ENCODE results near the gene PAPPA2. TPM values are rescaled to one million over a fixed set of nuclear protein-coding genes. Genes with fewer than 3 reads are reported as not detected.

The PAPPA2 gene
- total and polyA plus RNA-seq, 9 donors, result 0.45 to 5.1 (median 0.56) TPM

GRCh38 chr1:176858433-176858916, 395.5 kb downstream of the PAPPA2 start:
- Histone ChIP-seq H3K27ac (ENCODE audit: low read length) (no peak overlapping the region), H3K36me3 (ENCODE audit: control insufficient read depth, insufficient read depth, low read length) (no peaks in the 10 kb centered on the region), H3K4me3 (ENCODE audit: low read length) (no peak overlapping the region), H3K9me3 (replicated peaks; ENCODE audit: control insufficient read depth, low read depth, low read length) (no peaks in the 10 kb centered on the region), H3K27me3 (ENCODE audit: control insufficient read depth, insufficient read depth, low read length) (no peaks in the 10 kb centered on the region), H3K4me1 (ENCODE audit: control insufficient read depth, insufficient read depth, low read length) (no peaks in the 10 kb centered on the region)
- no peak for DNase-seq
- WGBS (ENCODE audit: insufficient coverage), result no CpG with 5 or more reads among the region's 4 CpGs

GRCh38 chr1:176863613-176864012, 400.6 kb downstream of the PAPPA2 start:
- Histone ChIP-seq H3K9me3 (replicated peaks; ENCODE audit: control insufficient read depth, low read depth, low read length) (no peaks in the 10 kb centered on the region), H3K4me1 (ENCODE audit: control insufficient read depth, insufficient read depth, low read length) (no peaks in the 10 kb centered on the region), H3K27ac (ENCODE audit: low read length) (no peak overlapping the region), H3K27me3 (ENCODE audit: control insufficient read depth, insufficient read depth, low read length) (no peaks in the 10 kb centered on the region), H3K36me3 (ENCODE audit: control insufficient read depth, insufficient read depth, low read length) (no peaks in the 10 kb centered on the region), H3K4me3 (ENCODE audit: low read length) (no peak overlapping the region)
- WGBS (ENCODE audit: insufficient coverage), result 57% methylated on average over 1 of the region's 4 CpGs
- DNase-seq, result no peak

GRCh38 chr1:176864211-176864610, 401.2 kb downstream of the PAPPA2 start:
- Histone ChIP-seq H3K9me3 (replicated peaks; ENCODE audit: control insufficient read depth, low read depth, low read length) (no peaks in the 10 kb centered on the region), H3K4me1 (ENCODE audit: control insufficient read depth, insufficient read depth, low read length) (no peaks in the 10 kb centered on the region), H3K4me3 (ENCODE audit: low read length) (no peak overlapping the region), H3K27me3 (ENCODE audit: control insufficient read depth, insufficient read depth, low read length) (no peaks in the 10 kb centered on the region), H3K36me3 (ENCODE audit: control insufficient read depth, insufficient read depth, low read length) (no peaks in the 10 kb centered on the region), H3K27ac (ENCODE audit: low read length) (no peak overlapping the region)
- no peak for DNase-seq
- WGBS (ENCODE audit: insufficient coverage), result 88% methylated on average over 9 of the region's 9 CpGs

GRCh38 chr1:176866011-176866714, 403.2 kb downstream of the PAPPA2 start:
- WGBS (ENCODE audit: insufficient coverage), result no CpG with 5 or more reads among the region's 1 CpG

GRCh38 chr1:176869577-176869976, 406.6 kb downstream of the PAPPA2 start:
- Histone ChIP-seq H3K27me3 (ENCODE audit: control insufficient read depth, insufficient read depth, low read length) (no peaks in the 10 kb centered on the region), H3K36me3 (ENCODE audit: control insufficient read depth, insufficient read depth, low read length) (no peaks in the 10 kb centered on the region), H3K4me1 (ENCODE audit: control insufficient read depth, insufficient read depth, low read length) (no peaks in the 10 kb centered on the region), H3K9me3 (replicated peaks; ENCODE audit: control insufficient read depth, low read depth, low read length) (no peaks in the 10 kb centered on the region), H3K27ac (ENCODE audit: low read length) (no peak overlapping the region), H3K4me3 (ENCODE audit: low read length) (no peak overlapping the region)
- 93% methylated on average over 3 of the region's 4 CpGs for WGBS (ENCODE audit: insufficient coverage)
- no peak for DNase-seq

More at GRCh38 chr1:176866011-176866714, 403.2 kb downstream of the PAPPA2 start:
- H3K4me3 ChIP-seq (ENCODE audit: low read length), result no peak overlapping the region
- no peaks in the 10 kb centered on the region for H3K27me3 ChIP-seq (ENCODE audit: control insufficient read depth, insufficient read depth, low read length)
- no peaks in the 10 kb centered on the region for H3K4me1 ChIP-seq (ENCODE audit: control insufficient read depth, insufficient read depth, low read length)
- no peak overlapping the region for H3K27ac ChIP-seq (ENCODE audit: low read length)
- no peaks in the 10 kb centered on the region for H3K9me3 ChIP-seq (replicated peaks; ENCODE audit: control insufficient read depth, low read depth, low read length)
- DNase-seq, result no peak
- H3K36me3 ChIP-seq (ENCODE audit: control insufficient read depth, insufficient read depth, low read length), result no peaks in the 10 kb centered on the region

GRCh38 chr1:176876966-176877515, 414.1 kb downstream of the PAPPA2 start:
- Histone ChIP-seq H3K27ac (ENCODE audit: low read length) (no peak overlapping the region), H3K9me3 (replicated peaks; ENCODE audit: control insufficient read depth, low read depth, low read length) (no peaks in the 10 kb centered on the region), H3K4me1 (ENCODE audit: control insufficient read depth, insufficient read depth, low read length) (no peaks in the 10 kb centered on the region), H3K36me3 (ENCODE audit: control insufficient read depth, insufficient read depth, low read length) (no peaks in the 10 kb centered on the region), H3K27me3 (ENCODE audit: control insufficient read depth, insufficient read depth, low read length) (no peaks in the 10 kb centered on the region), H3K4me3 (ENCODE audit: low read length) (no peak overlapping the region)
- DNase-seq, result no peak
- 100% methylated on average over 1 of the region's 4 CpGs for WGBS (ENCODE audit: insufficient coverage)

GRCh38 chr1:176877557-176877956, 414.6 kb downstream of the PAPPA2 start:
- Histone ChIP-seq H3K9me3 (replicated peaks; ENCODE audit: control insufficient read depth, low read depth, low read length) (no peaks in the 10 kb centered on the region), H3K27ac (ENCODE audit: low read length) (no peak overlapping the region), H3K4me1 (ENCODE audit: control insufficient read depth, insufficient read depth, low read length) (no peaks in the 10 kb centered on the region), H3K4me3 (ENCODE audit: low read length) (no peak overlapping the region), H3K36me3 (ENCODE audit: control insufficient read depth, insufficient read depth, low read length) (no peaks in the 10 kb centered on the region), H3K27me3 (ENCODE audit: control insufficient read depth, insufficient read depth, low read length) (no peaks in the 10 kb centered on the region)
- WGBS (ENCODE audit: insufficient coverage), result no CpG with 5 or more reads among the region's 3 CpGs
- DNase-seq, result no peak

GRCh38 chr1:176878750-176879536, 416.0 kb downstream of the PAPPA2 start:
- DNase-seq, result no peak
- WGBS (ENCODE audit: insufficient coverage), result 81% methylated on average over 10 of the region's 12 CpGs
- no peak overlapping the region for H3K27ac ChIP-seq (ENCODE audit: low read length)
- no peaks in the 10 kb centered on the region for H3K27me3 ChIP-seq (ENCODE audit: control insufficient read depth, insufficient read depth, low read length)
- H3K4me3 ChIP-seq (ENCODE audit: low read length), result no peak overlapping the region
- H3K36me3 ChIP-seq (ENCODE audit: control insufficient read depth, insufficient read depth, low read length), result no peaks in the 10 kb centered on the region
- H3K4me1 ChIP-seq (ENCODE audit: control insufficient read depth, insufficient read depth, low read length), result no peaks in the 10 kb centered on the region
- no peaks in the 10 kb centered on the region for H3K9me3 ChIP-seq (replicated peaks; ENCODE audit: control insufficient read depth, low read depth, low read length)

GRCh38 chr1:176879784-176880620, 417.0 kb downstream of the PAPPA2 start:
- Histone ChIP-seq H3K27ac (ENCODE audit: low read length) (no peak overlapping the region), H3K9me3 (replicated peaks; ENCODE audit: control insufficient read depth, low read depth, low read length) (no peaks in the 10 kb centered on the region), H3K27me3 (ENCODE audit: control insufficient read depth, insufficient read depth, low read length) (no peaks in the 10 kb centered on the region), H3K4me3 (ENCODE audit: low read length) (no peak overlapping the region), H3K4me1 (ENCODE audit: control insufficient read depth, insufficient read depth, low read length) (no peaks in the 10 kb centered on the region), H3K36me3 (ENCODE audit: control insufficient read depth, insufficient read depth, low read length) (no peaks in the 10 kb centered on the region)
- WGBS (ENCODE audit: insufficient coverage), result 85% methylated on average over 4 of the region's 13 CpGs
- DNase-seq, result no peak
